ENCODE results near the gene GDF2.

GDF2 gene

DNA sequence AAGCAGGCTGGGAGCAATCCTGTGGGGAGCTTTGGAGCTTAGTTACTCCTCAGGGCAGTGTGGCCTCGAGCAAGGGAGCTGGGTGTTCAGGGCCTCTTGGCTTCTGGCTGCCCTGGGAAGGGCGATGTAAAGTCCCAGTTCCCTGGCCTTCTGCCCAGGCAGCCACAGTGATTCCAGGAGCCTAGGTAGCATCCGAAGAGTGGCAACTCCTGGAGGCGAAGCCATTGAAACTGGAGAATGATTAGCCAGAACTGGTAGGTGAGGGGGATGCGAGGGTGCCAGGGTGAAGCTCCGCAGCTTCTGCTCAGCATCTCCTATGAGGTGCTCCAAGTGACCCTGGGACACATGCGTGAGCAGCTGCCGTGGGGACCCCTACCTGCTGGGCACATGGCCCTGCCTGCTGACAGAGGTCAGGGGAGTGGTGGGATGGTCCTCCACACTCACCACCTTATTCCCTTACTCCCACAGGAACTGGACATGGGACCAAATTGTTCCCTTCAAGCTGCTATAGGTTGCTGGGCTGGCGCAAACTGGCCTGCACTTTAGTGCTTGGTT is 7.8 kb upstream of the GDF2 start:
- no peak for DNase-seq

DNA sequence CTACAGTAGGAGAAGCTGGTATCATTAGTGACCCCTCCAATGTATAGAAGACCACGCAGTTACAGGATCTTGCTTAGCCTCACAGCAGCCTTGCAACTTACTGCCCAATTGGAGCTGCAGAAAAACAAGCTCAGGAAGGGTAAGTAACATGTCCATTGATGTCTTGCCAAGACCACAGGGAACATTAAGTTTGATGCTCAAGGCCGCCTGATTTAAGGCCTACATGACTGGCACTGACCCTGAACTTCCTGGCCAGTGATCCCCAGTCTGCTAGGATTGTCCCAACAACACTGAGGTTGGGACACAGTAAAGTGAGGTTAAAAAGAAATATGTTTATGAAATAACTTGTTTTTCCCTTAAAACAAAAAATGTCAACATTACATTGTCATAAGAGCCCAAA is 6.8 kb upstream of the GDF2 start:
- DNase-seq = no peak

DNA sequence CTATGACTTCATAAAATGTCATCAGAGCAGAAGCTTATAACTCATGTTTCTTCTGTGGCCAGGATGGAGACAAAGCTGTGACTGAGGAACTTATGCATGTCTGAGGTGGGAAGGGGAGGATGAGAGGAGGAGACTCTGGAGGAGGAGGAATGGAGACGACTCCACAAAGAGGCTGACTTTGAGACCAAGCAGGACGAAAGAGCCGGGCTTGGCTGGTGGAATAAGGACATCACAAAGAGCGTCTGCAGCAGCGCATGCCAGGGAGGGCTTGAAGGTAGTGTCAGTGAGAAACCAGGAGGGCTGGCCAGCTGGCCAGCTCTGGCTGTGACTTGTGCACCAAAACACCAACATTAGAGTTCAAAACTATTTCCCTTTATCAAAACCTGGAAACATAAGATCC is 6.1 kb upstream of the GDF2 start:
- DNase-seq = no peak

DNA sequence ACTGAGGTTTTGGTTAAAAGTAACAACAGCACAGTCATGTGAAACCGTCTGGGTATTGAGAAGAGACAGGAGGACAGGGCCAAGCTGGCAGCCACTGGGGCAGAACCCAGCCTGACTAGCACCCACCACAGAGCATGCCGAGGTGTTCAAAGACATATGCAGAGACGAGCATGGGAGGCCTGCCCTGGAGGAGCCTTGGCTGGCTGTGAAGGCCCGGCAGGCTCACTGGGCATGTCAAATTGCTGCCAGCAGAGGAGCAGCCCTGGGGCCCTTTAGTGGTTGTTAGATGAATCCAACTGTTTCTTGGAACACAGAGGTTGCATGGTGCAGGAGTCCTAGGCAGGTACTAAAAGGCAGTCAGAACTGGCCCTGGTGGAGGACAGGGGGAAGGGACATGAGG is 5.0 kb upstream of the GDF2 start:
- DNase-seq = no peak

DNA sequence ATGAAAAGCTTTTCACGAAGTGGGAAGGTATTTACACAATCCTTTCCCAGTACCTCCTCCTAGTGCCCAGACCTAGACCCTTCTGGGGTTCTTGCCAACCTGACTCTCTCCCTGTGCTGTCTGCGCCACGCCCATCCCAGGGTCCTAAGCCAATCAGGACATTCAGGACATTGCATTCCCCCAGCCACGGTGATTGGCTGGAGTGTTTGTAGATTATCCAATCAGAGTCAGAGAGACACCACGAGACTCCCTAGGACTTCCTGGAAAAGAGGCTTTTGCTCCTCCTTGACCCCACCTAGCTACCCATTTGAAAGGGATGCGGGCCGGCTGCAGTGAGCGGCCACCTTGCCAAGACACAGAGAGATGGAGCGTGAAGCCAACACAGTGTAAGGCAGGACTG is 3.5 kb upstream of the GDF2 start:
- DNase-seq = no peak

DNA sequence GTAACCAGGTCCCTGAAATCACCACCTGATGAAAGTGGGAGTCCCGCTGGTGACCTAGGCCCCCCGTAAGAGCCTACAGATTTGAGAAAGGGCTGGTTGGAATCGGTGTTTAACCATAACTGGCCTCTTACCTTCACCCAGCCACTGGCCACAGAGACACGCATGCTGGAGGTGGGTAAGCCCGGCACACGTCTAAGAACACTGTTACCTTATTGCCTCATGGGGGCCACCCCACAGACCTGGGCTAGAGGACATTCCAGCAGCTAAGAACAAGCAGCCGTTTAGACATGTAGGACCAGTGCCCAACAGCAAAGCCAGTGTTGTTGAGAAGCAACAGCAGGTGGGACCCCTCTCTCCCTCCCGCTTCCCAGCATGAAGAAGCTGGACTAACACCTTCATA is 2.5 kb upstream of the GDF2 start:
- DNase-seq = no peak

DNA sequence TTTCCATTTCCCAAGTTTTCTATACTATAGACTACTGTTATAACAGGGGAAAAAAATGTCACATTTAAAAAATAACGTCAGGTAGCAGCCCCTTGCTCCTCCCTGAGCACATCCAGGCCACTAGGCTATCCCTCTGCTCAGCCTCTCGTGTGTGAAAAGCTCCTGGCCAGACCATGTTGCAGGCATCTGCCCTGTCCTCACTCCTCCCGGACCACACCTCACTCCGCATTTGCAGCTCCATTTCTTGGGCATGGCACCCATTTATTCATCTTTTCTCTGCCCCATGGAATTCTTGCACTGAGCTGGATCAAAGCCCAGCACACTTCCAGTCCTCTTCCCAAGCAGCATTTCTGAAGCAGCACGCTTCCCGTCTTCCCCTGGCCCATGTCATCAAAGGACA is 1.4 kb upstream of the GDF2 start:
- DNase-seq = no peak

DNA sequence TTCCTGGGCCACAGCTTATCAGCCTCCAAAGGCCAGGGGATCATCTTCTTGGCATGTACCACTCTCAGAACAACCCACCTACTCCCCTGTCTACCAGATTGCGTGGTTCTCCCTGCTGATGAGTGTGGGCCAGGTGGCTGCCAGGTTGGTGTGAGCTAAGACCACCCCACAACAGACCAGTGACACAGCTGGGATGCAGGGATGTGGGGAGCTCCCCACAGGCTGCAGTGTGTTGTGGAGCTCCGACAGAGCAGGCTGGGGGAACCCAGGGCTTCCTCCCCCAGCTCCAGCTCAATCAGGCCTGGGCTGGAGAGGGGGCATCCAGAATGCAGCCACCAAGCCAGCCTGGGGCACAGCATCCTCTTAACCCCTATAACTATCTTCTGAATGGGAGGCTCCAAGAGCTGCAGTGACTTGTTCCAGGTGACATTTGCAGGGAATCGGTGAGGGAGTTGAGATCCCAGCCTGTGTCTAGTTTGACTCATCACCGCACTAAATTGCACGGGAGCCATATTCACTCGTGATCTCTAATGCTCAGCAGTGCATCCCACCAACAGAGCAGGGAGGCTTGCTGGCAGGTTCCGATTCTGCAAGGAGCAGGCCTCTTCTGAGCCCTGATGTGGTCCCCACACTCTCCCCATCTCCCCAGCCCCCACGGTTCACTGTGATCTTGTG is 596 bp upstream of the GDF2 start:
- no peak for DNase-seq

DNA sequence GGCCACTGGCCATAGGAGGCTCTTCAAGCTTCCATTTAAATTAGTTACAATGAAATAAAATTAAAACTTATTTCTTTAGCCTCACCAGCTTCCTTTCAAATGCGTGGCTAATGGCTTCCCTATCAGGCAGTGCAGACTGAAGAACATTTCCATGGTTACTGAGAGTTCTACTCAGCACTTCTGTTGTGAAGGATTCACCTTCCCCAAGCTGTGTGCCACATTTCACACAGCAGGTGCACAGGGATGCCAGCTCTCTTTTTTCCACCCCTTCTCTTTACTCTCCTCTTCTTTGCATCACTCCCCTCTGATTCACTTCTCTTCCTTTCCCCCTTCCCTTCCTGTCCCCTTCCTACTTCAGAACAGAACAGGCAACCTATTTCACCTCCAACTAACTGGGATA is 833 bp downstream of the GDF2 start:
- DNase-seq = no peak

DNA sequence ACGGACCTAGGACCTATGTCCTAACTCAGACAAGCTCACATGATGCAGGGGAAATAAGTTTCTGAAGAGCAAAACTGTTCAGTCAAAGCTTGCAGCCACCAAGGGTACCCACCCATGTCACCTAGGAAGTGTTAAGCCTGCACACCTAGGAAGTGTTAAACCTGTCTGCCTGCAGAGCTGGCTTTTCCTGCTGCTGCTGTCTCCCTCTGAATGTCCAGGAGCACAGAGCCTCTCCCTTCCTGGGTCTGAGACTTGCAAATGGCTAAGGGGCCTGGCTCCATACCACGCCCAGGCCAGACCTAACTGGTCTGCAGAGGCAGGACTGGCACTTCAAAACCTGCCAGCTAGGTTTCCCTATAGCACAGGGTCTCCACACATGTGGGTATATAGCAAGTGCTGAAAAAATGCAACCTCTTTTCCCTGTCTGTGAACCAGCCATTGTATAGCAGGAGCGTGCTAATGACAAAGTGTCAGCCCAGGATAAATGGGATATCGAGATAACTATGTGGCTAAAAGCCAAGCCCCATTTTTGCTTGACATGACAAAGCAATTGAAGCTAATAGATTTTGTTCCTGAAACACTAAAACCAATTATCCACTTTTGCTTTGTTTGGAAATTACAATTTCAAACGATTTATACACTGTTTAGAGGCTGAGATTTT is 1.5 kb downstream of the GDF2 start:
- DNase-seq = no peak

DNA sequence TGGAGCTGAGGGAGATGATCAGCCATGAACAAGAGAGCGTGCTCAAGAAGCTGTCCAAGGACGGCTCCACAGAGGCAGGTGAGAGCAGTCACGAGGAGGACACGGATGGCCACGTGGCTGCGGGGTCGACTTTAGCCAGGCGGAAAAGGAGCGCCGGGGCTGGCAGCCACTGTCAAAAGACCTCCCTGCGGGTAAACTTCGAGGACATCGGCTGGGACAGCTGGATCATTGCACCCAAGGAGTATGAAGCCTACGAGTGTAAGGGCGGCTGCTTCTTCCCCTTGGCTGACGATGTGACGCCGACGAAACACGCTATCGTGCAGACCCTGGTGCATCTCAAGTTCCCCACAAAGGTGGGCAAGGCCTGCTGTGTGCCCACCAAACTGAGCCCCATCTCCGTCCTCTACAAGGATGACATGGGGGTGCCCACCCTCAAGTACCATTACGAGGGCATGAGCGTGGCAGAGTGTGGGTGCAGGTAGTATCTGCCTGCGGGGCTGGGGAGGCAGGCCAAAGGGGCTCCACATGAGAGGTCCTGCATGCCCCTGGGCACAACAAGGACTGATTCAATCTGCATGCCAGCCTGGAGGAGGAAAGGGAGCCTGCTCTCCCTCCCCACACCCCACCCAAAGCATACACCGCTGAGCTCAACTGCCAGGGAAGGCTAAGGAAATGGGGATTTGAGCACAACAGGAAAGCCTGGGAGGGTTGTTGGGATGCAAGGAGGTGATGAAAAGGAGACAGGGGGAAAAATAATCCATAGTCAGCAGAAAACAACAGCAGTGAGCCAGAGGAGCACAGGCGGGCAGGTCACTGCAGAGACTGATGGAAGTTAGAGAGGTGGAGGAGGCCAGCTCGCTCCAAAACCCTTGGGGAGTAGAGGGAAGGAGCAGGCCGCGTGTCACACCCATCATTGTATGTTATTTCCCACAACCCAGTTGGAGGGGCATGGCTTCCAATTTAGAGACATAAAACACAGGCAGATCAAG is 3.3 kb downstream of the GDF2 start:
- no peak for DNase-seq

DNA sequence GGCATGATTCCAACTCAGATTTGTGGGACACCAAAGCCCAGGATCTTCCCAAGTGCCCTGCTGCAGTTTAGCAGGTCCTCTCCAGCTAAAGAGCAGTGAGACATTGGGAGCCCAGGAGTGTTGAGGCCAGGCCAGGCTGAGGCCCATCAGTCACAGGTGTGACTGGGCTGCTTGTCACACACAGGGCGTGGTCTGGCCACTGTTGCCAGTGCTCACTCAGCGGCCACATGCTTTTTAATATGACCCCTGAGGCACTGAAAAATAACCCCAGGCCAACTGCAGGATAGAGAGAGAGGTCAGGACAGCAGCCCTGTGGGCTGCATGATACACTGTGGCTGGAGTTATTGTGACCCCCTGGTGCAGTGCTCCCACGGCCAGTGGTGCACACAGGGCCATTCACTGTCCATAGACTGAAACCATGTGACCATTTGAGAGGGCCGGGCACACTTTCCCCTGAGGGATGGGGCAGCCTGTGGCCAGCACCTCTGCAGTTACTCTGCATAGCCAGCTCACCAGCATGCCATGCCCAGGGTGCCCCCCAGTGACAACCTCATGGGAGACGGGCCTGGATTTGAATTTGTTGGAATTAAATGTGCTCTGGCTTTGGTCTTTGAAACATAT is 4.2 kb downstream of the GDF2 start:
- no peak for DNase-seq

DNA sequence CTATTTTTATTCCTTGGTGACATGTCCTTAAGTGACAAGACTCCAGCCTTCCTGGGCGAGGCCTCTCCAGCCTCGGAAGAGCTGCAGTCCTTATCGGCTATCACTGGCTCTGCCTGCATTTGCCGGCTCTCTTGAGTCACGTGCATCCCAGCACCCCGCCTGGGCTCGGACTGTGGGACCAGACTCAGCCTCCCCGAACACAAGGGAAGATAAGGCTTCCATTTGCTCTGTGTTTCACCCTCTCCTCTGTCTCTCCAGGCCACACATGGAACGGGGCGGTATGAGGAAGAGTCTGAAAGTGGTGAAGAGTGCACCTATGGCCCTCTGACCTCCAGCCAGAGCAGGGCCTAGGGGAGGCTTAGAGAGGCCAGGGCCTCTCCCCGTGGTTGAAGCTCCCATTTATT is 4.7 kb downstream of the GDF2 start:
- no peak for DNase-seq

DNA sequence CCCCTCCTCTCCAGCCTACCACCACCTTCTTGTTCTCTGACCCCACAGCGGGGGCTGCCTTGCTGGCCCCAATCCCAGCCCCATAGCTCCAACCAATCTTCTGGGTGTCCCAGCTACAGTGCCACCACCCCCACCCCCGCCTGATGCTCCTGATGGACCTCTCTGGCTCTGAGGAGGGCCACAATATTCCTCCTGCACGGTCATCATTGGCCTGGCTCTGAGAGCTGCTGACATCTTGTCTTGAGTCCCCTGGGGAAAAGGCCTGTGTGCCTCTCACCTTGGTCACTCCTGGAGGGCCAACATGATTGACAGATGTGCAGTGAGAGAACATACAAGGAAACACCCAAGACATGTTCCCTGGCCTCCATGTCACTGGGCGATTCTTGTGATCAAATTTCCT is 7.6 kb downstream of the GDF2 start:
- DNase-seq = no peak

DNA sequence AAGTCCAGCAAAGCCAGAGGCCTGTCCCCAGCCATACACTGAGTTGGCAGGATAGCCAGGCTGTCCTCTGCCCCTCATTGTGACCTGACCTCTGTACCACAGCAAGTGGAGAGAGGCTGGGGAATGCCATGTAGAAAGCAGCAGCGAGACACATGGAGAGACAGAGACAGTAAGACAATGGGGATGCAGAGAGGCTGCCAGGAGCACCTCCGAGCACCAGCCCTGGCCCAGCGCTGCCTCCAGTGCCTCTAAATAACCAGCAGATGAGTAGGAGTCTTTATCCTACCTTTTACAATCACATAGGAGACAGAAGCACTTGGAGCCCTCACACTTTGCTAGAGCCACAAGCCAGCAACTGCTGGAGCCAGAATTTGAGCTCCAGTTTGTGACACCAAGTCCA is 8.1 kb downstream of the GDF2 start:
- no peak for DNase-seq

DNA sequence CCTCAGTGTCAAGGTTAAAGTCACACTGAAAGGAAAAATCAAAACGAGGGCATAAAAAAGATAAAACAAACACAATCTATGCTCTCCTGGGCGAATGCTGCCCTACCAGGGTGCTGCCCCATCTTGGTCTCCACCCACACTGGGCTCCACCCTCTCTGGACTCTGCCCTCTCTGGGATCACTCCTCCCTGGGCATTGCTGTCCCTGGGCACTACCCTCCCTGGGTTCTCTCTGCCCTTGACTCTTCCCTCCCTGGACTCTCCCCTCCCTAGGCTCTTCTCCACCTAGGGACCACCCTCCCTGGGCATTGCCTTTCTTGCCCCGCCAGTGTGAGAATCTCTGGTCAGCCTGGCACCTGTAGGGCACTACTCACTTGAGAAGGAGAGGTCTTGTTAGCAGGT is 8.6 kb downstream of the GDF2 start:
- no peak for DNase-seq

DNA sequence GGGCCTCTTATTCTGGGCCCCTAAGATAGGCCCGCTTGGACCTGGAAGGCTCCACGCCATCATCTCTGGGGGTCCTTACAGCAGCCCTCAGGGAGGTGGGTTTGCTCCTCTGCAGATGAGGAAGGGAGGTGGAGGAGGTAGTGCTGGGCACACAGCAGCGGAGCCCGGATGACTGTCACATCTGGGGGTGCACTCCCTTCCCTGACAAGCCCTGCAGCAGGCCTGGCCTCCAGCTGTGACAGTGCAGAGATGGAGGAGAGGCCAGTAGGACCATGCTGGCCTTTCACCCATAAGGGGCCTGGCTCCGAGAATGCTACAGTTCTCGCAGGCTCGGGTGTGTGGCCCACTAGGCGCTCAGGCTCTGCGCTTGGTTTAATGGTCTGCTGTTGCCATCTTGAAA is 9.2 kb downstream of the GDF2 start:
- DNase-seq = no peak

DNA sequence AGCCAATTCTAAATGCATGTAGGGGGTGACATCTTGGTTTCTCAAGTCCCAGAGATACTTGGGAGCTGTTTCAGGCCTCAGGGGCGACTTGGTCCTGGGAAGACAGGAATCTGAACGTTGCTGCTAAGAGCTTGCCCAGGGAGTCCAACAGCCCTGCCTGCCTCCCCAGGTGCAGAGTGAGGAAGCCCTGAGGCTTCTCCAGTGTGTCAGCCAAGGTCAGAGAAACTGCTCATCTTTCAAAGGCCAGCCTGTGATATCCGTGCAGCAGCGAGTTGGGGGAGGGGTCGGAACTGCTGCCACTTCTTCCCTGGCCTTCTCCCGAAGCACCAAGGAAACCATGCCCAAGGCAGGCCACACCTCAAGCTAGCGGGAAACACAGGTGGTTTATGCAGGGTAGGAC is 9.7 kb downstream of the GDF2 start:
- no peak for DNase-seq

DNA sequence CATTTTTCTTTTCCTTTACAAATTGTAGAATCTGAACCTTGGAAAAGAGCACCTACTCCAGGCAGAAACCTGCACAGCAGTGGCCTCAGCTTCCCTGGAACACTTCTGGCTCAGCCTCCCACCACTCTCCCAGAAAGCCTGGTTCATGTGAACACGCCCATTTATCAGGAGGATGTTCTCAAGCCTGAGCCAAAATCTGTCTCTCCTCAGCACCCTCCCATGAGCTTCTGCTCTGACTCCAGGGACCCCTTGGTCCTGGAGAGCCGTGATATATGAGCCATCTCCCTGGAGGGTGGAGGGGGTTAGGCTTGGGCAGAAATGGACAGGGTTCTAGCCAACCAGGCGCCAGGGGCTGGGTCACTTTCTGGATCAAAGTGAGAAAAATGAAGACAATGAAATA is 10.1 kb downstream of the GDF2 start:
- no peak for DNase-seq

DNA sequence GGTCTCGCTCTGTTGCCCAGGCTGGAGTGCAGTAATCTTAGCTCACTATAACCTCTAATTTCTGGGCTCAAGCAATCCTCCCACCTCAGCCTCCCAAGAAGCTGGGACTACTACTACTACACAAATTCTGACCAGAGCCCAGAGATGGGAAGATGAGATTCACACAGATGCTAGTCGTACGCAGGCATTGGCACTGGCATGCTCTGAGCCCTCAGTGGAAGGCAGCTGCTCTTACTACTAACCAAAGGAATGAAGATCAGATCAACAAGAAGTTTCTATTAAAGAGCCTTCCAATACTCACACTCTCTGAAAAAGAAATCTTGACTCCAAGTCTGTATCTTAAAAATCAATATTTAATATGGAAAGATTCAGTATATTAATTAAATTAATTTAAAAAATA is 10.7 kb downstream of the GDF2 start:
- DNase-seq = no peak

DNA sequence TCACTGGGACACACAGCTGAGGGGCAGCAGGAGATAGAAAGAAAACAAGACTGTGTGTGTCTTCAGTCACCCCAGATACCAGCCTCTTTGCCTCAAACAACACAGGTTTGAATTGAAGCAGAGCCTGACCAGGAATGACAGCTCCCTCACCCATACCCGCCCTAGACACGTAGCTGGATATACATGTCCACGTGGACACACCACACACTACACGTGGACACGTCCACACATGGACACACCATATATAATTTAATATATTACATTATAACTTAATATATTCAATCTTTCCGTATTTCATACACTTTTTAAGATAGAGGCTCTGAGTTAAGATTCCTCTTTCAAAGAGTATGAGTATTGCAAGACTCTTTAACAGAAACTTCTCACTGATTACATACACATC is 11.3 kb downstream of the GDF2 start:
- DNase-seq = no peak

DNA sequence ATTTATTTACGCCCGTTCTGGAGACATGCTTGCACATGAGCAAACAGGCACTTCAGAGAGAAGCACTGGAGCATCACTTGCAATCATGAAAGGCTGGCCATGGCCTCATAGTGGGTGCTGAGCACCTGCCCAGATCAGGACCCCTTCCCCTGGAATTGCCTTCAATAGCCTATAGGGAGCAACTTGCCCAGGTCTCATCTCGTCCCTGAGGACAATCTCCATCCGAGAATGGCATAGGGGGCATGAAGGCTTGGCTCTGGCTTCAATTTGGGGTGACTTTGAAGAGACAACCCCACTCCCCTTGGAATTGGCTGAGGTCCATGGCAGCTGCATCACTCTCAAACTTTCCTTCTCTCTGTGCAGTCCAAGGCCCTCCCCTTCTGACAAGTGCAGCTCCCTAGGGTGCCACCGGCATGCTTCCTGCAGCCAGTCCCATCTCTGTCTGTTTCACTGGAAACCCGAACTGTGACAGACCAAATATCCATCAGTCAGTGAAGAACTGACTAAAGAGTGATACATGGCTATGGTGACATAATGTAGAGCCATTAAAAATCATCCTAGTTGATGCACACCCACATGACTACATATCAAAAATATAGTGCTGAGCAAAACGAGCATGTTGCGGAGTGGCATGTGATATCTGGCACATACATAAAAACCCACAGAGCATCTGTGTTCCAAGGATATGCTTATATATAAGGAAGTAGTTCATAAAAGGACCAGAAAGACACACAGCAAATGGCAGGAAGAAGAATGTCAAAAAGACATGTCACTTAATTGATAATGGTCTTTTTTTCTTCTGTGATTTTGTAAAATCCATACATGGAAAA is 12.4 kb downstream of the GDF2 start:
- DNase-seq = no peak

All from NCI-H187 treated with DMSO at 0.1 percent for 48 hours (cell line).